ENCODE results near the gene SLC2A9.

SLC2A9 gene

DNA sequence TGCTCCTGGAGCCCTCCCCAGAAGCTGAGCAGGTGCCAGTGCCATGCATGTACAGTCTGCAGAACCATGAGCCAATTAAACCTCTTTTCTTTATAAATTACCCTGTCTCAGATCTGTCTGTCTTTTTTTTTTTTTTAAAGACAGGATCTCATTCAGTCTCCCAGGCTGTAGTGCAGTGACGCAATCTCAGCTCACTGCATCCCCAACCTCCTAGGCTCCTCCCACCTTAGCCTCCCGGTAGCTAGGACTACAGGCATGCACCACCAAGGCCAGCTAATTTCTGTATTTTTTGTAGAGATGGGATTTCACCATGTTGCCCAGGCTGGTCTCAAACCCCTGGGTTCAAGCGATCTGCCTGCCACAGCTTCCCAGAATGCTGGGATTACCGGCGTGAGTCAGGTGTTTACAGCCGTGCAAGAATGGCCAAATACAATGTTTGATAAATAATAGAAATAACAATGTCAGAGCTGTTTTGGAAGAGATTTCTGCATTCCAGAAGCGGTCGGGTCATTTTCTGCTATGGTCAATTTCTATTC, 68.8 kb downstream of the SLC2A9 start:
- DNase-seq = no peak

DNA sequence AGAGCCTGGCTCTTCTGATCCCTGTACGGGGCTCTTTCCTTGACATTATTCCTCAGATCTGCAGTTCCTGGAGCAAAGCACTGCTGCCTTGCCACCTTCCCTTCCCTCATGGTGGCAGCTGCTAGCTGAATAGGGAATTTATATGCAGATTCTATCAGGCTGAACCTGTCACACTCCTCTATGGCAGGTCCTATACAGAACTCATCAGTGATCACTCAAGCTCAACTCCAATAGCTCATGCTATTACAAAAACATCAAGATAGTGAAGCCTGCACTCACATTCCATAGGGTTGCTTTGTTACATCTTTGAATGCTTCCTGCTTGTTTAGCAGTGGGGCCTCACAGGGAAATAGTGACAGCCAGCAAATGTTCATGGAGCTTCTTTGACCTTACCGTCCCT, 71.7 kb downstream of the SLC2A9 start:
- no peak for DNase-seq

DNA sequence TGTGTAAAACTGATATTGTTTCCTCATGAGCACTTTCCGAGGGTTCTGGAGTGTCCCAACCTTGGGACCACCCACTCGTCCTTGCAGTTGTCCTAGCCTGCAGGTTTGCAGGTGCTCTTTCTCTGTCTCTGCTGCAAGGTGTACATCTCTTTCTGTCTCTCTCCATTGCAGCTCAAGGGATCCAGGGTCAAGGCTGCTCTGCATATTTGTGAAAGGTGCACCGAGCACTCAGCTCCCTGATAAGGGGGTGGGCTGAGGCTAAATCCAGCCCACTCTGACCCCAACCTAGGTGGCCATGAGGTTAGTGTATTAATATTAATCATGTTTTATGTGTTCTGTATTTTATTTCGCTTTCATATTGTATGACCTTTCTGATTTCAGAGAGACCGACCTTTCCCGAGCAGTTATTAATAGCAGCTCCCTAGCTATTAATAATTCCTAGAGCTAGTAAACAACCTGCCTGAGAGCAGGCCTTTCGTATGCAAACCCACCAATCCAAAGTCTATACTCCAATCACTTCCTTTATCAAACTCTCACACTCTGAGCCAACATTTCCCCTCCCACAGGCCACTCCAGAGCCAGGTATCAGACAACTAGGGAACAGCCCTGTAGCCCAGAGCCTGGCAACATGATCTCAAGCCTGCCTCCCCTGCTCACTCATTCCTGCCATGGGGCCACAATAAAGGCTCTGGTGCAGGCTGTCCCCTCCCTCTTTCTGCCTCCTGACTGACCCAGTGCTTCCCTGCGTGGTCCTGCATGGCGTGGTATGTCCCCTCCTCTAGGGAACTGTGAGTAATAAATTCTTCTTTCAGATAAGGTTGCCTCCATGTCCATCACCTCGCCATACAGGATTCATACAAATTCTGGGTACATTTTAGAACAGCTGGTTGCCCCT, 73.9 kb downstream of the SLC2A9 start:
- DNase-seq = no peak

DNA sequence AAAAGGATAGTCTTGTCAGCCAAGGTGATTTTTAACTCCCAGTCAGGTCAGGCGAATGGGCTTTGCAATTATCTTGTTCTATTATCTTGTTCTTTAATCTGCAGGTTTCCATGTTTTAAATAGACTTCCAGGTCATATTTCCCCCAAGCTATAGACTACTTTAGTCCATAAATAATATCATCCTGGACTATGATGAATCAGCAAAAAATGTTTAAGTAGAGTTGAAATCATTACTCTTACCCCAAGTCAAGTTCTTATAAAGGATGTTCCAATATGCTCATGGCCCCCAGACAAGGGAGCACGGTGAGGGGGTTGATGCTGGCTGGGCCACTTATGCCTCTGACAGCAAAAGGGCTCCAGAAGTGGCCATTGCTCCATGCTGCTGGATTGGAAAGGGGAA, 75.1 kb downstream of the SLC2A9 start:
- DNase-seq = no peak

DNA sequence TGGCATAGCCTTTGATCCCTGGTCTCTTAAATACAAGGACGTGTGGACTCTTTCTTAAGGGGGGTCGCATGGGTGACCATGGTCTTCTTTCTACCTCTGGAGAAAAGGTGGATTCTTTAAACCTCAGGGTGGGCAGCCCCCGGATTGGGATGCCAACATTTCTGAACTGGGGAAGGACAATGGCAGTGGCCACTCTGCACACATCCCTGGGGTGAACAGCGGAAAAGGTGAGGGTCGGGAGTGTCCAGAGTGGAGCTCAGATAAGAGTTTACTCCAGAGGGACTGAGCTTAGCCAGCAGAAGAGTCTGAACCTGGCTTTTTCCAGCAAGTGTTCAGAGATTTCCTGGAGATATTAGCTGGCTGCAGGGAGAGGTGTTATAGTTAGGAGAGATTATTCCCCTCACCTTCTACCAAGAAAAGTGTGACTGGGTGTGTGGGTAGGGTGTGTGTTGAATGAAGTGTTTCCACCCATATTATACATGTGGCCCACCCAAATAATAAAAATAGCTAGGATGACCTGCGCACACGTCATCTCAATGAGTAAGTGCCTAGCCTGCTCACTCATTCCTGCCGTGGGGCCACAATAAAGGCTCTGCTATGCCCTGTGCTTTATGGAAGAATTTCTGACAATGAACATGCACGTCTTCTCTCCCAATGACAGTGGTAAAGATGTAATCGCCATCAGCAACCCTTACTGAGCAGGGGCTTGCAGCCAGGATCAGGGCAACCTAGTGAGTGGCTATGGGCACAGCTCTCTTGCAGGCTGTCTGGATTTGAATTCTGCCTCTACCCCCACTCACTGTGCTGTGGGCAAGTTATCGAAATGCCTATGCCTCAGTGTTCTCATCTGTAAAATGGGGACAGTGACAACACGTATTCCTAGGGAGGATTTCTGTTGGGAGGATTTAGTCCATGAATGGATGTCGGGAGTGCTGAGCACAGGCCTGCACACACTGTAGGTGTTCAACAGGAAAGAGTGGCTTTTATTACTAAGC, 76.6 kb downstream of the SLC2A9 start:
- no peak for DNase-seq

DNA sequence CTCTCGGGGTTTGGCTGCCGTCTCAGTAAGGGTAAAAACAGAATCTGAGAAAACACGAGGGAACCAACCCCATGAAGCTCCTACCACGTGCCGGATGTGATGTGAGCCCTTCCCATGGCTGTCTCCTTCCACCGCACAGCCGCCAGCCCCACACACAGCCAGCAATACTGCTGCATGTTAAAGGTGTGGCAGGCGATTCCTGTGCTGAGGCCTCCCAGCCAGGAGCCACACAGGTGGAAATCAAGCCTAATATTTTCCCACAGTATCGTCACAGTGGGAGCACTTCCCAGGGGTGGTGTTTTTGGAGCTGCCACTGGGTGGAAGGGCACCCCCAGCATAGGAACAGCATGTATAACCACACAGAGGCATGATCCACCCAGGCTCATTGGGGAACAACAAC, 77.5 kb downstream of the SLC2A9 start:
- DNase-seq = no peak

DNA sequence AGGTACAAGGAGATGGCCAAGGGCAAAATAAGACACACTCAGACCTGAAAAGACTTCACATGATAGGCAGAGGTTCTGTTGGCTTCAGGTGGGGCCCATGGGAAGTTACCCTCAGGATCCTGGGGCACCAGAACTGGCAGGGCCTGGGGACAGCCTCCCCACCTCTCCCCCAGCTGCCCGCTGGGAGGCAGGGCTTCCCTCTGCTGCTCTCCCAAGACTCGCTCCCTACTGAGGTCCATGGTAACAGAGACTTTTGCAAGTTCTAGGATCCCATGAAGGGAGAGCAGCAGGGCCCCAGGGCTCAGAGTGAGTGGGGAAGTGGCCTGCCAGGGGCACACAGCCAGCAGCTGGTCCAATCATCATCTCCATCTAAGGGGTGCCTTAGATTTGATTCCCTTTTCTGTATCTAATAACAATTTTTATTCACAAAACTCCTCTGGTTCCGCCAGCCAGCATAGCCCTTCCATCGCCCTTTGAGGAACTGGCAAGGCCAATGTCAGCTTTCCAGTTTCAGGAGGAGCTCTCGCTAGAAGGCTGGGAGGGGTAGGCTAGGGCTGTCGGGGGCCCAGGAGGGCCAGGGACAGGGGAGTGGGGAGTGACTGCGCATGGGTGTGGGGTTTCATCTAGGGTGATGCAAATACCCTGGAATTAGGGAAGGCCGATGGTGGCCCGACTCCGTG, 78.2 kb downstream of the SLC2A9 start:
- no peak for DNase-seq

DNA sequence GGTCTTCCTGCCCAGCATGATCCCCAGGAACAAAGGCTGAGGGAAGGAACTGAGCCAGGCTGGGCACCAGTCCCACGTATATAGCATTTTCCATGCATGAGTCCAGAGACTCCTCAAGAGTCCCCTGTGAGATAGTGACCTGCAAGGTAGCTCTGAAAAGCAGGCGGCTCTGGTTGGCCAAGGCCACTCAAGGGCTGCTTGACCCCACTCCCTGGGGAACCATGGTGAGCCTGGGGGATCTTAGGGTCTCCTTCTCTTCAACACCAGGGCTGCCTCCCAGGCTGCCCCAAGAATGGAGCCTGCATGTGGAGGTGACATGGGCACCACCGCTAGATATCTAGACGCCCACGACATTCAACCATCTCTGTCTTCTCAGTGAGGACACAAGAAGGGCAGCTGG, 79.2 kb downstream of the SLC2A9 start:
- no peak for DNase-seq

DNA sequence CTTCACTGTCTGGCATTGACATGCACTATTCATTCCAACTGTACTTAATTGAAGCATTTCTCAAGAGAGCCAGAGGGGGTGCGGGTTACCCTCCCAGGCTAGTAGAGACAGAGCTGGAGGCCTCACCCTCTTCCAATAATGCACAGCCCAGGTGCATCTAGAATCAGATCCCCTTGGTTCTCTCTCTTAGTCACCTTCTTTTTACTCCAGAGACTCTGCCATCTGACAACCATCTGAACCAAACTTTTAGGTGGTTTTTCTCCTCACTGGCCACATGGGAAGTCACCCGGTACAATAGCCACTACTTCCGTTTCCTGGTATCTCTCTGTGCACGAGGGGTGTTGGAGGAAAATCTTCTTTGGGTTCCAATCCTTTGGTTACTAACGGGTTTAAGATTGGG, 81.3 kb downstream of the SLC2A9 start:
- no peak for DNase-seq

DNA sequence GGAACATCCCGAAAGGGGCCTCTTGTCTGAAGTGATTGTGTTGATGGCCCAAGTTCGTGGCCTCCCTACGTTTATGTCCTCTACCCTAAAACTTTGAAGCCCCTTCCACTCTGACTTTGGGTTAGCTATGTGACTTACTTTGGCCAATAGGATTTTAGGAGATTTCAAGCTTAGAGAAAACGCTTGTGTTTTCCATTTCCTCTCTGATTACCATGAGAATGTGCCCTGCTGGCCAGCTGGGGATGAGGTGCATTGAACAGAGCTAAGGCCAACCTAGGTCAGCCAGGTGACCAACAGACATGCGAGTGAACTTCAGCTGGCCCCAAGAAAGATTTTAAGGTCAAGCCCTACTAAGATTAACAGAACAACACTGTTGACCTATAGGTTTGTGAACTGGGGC, 82.4 kb downstream of the SLC2A9 start:
- no peak for DNase-seq

DNA sequence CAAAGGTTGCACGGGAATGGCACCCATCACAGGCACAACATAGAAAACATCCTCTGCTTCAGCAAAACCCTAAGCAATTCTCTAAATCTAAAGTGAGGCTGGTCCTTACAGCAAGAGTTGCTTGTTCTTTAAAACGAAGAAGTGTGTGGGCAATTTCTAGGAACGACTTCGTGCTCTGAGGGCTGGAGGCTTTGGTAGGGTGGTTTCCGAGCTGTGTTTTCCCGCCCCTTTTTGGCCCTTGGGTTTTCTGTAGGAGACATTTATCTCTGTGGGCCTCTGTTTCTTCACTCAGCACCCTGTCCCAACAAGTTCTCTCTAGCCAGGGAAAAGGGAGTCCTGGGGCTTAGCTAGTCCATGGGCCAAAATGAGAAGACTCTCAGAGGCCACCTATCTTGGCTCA, 84.2 kb downstream of the SLC2A9 start:
- no peak for DNase-seq

DNA sequence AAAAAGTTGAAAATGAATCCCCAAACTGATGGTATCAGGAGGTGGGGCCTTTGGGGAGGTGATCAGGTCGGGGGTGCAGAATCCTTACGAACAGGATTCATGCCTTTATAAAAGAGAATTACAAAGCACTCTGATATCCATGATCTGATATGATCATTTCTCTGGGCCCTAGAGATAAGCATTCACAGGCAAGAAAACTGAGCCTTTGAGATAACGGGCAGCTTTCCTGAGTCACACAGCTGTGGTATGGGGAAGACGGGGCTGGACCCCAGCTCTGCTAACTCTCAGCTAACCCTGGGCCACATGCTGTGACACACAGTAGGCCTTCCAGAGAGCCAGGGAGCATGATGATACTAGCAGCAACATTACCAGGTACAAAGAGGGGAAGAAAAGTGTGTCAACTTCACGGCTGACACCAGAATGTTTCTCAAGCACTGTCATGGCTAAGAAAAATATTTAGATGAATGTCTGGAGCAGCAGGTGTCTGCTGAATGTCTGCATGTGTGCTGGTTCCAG, 85.1 kb downstream of the SLC2A9 start:
- no peak for DNase-seq

DNA sequence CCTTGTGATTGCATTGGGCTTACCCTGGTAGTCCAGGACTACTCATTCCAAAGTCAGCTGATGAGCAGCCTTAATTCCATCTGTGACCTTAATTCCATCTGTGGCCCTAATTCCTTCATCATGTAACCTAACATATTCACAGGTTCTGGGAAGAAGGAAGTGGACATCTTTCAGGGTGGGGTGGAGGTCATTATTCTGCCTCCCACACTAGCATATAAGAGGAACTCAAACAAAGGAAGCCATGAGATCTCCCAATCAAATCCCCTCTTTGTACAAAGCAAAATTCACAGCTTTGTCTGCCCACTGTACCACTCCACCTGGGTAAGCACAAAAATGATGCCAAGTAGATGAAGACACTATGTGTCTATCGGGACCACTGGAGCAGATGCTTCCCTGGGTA, 87.3 kb downstream of the SLC2A9 start:
- DNase-seq = no peak

DNA sequence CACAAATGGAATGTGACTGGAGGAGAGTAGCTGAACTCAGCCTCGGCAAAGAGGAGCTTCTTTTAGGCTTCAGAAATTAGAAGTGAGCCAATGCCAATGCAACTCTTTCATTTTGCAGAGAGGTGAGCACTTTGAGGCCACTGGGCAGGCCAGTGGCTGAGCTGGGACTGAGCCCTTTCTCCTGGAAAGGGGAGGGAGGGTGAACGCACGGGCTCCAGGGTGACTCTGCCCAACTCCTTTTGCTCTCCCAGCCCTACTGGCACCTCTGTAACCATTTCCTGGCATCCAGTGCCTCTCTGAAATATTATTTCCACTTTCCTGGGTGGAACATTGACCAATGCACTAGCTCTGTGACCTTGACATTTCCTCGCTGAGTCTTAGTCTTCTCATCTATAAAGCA, 88.1 kb downstream of the SLC2A9 start:
- no peak for DNase-seq

DNA sequence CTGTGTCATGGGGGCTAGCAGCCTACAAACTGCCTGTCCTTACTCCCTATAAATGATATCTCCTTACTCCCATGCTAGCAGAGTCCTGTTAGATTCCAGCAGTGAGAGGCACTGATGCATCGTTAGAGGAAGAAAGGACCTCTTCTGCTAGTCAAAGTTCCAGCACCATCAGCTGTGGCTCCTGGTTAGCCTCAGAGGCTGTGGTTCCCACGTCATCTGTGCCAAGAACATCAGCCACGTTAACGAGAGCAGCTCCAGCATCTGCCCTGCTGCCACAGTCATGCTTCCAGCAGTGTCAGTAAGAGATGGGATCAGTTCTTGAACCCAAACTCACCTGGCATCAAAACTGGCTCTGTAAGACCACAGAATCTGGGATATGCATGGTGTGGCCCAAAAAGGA, 88.5 kb downstream of the SLC2A9 start:
- DNase-seq = no peak

DNA sequence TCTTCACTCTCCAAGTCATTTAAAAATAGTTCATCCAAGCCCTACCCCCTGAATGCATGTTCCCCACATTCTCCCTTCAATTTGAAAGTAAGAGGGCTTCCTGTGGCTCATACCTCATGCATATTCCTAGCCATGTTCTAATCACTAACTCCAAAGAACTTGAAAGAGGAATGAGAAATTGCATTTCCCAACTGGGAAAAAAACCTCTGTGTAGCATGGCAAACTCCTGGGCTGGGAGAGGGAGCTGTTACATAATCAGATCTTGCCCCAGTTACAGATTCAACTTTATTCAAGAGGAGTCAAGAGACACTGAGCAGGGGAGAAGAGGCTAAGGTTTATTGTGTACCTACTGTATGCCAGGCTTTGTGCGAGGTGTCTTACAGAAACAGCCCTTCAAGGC, 90.2 kb downstream of the SLC2A9 start:
- DNase-seq = no peak

DNA sequence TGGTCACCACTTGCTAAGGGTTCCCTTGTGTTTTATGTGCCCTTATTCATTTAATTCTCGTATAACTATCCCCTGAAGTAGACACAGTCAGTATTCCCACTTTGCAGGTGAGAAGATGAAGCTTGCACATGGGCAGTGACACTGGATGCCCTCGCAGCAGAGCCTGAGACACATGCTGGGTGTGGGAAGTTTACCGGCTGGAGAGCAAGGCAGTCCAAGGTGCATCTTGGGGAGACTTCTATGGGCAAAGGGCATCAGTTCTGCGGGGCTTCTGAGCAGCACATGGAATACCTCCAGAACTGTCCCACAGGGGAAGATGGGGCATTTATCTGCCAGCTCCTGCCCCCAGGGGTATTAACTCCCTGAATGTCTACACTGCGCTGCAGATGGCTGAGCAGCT, 92.2 kb downstream of the SLC2A9 start:
- no peak for DNase-seq

DNA sequence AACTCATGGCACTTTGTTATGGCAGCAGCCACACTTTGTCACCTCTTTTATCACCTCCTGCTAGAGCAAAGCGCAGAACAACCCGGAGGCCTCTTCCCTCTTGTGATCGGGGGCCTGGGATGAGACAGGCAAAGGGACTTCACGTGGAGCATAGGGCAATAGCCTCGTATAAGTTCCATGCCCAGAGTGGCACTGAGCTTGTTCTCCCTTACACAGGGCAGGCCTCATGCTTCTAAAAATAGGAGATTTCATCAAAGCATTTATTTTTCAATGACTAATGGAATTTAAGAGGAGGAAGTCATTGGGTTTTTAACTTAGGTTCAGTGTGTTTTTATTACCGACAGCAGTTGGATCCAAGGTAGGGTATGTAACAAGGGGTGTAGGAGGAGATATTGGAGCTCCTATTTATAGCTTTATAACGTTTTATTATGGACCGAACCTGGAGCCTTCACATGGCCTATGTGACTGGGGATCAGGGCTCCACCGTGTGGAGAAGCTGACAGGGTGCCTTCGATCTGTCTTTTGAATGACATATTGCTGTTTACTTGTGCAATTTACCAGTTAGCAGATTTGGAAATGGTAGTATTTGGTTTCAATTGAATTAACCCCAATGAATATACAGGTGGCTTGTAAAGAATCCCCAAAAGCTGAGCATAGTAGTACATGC, 93.8 kb downstream of the SLC2A9 start:
- DNase-seq = no peak

DNA sequence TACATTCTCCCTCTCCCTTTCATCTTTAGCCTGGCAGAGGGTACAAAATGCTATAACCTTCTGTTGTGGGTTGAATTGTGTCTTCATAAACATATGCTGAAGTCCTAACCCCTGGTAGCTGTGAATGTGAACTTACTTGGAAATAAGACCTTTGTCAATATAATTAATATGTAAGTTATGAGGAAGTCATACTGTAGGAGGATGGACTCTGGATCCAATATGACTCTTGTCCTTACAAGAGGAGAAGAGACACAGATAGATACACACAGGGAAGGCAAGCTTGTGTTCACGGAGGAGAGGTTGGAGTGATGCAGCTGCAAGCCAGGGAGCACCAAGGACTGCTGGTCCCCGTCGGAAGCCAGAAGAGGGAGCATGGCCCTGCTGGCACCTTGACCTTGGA, 94.7 kb downstream of the SLC2A9 start:
- no peak for DNase-seq

DNA sequence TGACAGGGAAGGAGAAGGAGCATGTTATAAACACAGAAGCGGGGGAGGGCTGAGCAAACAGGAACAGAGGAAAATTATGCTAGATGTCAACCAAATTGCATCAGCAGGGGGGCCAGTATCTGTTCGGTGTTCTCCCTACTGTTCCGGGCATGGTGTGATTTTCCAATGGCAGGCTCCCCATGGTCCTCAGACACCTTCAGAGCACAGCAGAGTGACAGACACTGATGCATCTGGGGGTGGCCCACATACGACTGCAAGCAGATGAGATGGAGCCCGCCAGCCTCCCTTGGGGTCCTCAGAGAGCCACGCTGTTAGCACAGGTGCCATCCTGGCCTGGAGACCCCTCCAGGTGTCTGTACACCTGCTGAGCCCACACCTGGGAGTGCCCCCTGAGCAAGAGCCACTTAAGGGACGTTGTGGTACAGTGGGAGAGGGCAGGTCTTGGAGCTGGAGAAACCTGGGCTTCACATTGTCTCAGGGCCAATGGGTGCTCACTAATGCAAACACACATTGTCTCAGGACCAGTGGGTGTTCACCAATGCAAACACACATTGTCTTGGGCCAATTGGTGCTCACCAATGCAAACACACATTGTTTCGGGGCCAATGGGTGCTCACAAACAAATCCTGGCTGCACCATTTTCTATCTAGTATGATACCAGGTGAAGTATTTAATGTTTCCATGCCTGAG, 95.4 kb downstream of the SLC2A9 start:
- DNase-seq = no peak

DNA sequence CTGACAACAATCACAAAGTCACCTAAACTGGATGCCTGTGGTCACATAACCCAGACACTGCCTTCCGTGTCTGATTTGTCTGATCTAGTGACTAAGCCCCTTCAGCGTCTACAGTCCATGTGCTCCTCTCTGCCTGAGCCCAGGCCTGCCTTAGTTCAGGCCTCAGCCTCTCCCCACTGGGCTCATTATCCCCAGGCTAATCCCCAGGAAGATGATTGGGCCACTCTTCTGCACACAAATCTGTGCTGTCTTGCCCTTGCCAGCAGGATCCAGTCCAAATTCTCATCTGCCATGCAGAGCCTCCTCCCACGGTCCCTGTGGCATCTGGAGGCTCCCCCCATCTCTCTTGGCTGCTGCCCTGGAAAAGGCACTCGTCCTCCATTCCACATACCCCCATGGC, 96.5 kb downstream of the SLC2A9 start:
- DNase-seq = no peak
